Erythroblast (primary cell): ENCODE results near the gene GATA2.

Experiments
- GATA1 ChIP-seq: IDR thresholded peaks from 2 replicates; pipeline ENCODE4 v1.6.1; 2011; ENCODE audit warnings: low read depth, mild to moderate bottlenecking, control low read depth, low read length, moderate library complexity
- POLR2A ChIP-seq: IDR thresholded peaks from 2 replicates; pipeline ENCODE4 v1.6.1; 2011; ENCODE audit warnings: mild to moderate bottlenecking, low read length

DNA sequence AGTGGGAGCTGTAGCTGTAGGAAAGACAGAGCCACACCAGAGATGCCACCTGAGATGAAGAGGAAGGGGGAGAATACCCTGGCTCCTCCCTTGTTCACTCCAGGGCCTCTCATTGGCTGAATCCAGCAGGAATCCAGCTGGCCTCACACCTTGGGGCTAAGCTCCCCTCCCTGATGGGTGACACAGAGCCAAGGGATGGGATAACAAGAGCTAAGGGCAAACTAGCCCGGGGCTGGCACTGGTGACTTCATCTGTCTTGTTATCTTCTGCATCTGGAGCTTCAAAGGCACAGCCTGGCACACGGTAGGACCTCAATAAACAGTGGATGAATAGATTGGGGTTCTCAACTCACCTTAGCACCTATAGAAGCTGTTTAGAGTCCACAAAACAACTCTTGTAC, 13.8 kb upstream of the GATA2 start:
- no peak for TF ChIP-seq POLR2A
- no peak for TF ChIP-seq GATA1
